HepG2 (cell line): Measurements from ENCODE around the gene SNX15. TPM values are rescaled to one million over a fixed set of nuclear protein-coding genes. Genes with fewer than 3 reads are reported as not detected.

ENCODE experiments used
- CAMTA2 ChIP-seq: sonication (generic); formaldehyde crosslinking; IDR thresholded peaks from 2 replicates; pipeline ENCODE4 v1.4.0; 2020; ENCODE audit warnings: mild to moderate bottlenecking, missing genetic modification reagents, borderline replicate concordance
- GZF1 ChIP-seq: sonication (generic); formaldehyde crosslinking; IDR thresholded peaks from 2 replicates; pipeline ENCODE4 v1.5.1; 2020; ENCODE audit warnings: mild to moderate bottlenecking, missing genetic modification reagents
- HDAC6 ChIP-seq: fragments of 200-600 bp; sonication (generic); IDR thresholded peaks from 2 replicates; pipeline ENCODE4 v1.7.0; 2017; ENCODE audit warnings: mild to moderate bottlenecking, antibody characterized with exemption, low read length, low read depth
- PATZ1 ChIP-seq: sonication (generic); formaldehyde crosslinking; IDR thresholded peaks from 2 replicates; pipeline ENCODE4 v1.4.0; 2020; ENCODE audit warnings: missing genetic modification reagents
- RARG ChIP-seq: sonication (generic); formaldehyde crosslinking; IDR thresholded peaks from 2 replicates; pipeline ENCODE4 v1.4.0; 2020; ENCODE audit warnings: low read depth, mild to moderate bottlenecking, missing genetic modification reagents
- SNAI1 ChIP-seq: sonication (generic); formaldehyde crosslinking; IDR thresholded peaks from 2 replicates; pipeline ENCODE4 v1.5.0; 2020; ENCODE audit warnings: mild to moderate bottlenecking, missing genetic modification reagents, borderline replicate concordance
- THRA ChIP-seq: sonication (generic); formaldehyde crosslinking; IDR thresholded peaks from 2 replicates; pipeline ENCODE4 v1.4.0; 2020; ENCODE audit warnings: missing genetic modification reagents, borderline replicate concordance
- ZBTB20 ChIP-seq: sonication (generic); formaldehyde crosslinking; IDR thresholded peaks from 2 replicates; pipeline ENCODE4 v1.8.1; 2023; ENCODE audit warnings: missing genetic modification reagents, low read depth, mild to moderate bottlenecking, borderline replicate concordance
- ZC3H4 ChIP-seq: sonication (generic); formaldehyde crosslinking; IDR thresholded peaks from 2 replicates; pipeline ENCODE4 v1.4.0; 2020; ENCODE audit warnings: missing genetic modification reagents, borderline replicate concordance
- ZNF17 ChIP-seq: sonication (generic); formaldehyde crosslinking; IDR thresholded peaks from 2 replicates; pipeline ENCODE4 v1.5.0; 2020; ENCODE audit warnings: mild to moderate bottlenecking, missing genetic modification reagents
- ZNF335 ChIP-seq: sonication (generic); formaldehyde crosslinking; IDR thresholded peaks from 2 replicates; pipeline ENCODE4 v1.4.0; 2020; ENCODE audit warnings: missing genetic modification reagents
- ZNF7 ChIP-seq: IDR thresholded peaks from 2 replicates; pipeline ENCODE4 v1.6.1; 2016; ENCODE audit warnings: missing biosample characterization, missing genetic modification reagents
- ZNF749 ChIP-seq: sonication (generic); formaldehyde crosslinking; IDR thresholded peaks from 2 replicates; pipeline ENCODE4 v1.8.0; 2022; ENCODE audit warnings: mild to moderate bottlenecking, missing genetic modification reagents, moderate library complexity, borderline replicate concordance
- ZNF75D ChIP-seq: sonication (generic); formaldehyde crosslinking; IDR thresholded peaks from 2 replicates; pipeline ENCODE4 v1.8.1; 2023; ENCODE audit warnings: missing genetic modification reagents, mild to moderate bottlenecking, borderline replicate concordance
- ZNF780A ChIP-seq: sonication (generic); formaldehyde crosslinking; IDR thresholded peaks from 2 replicates; pipeline ENCODE4 v1.8.0; 2022; ENCODE audit warnings: mild to moderate bottlenecking, missing genetic modification reagents, moderate library complexity
- polyA plus RNA-seq, 8 experiments: library from polyadenylated mRNA; depleted of rRNA in 3 of 8; stranded (reverse) in 7 of 8; unstranded in 1 of 8; fragments of >200 nt; fragmentation: Illumina TruSeq in 4 of 8; extraction: Trizol in 4 of 8; gene quantifications; 2 replicates each; pipeline versions ENCODE4 v1.2.1 to v1.2.3, GENCODE V29; 2011 to 2016; ENCODE audit warnings: low read depth in 4 of 8, missing spikeins in 1 of 8, mixed read lengths in 1 of 8; ENCODE audit not compliant: insufficient read depth in 1 of 8
- total RNA-seq, 5 experiments: library from RNA; depleted of rRNA; stranded (reverse); fragments of >200 nt; fragmentation: Illumina TruSeq; extraction: Trizol; gene quantifications; 2 replicates each; pipeline ENCODE4 v1.2.3, GENCODE V29; 2016; ENCODE audit warnings: low read depth in 1 of 5
- TF ChIP-seq, protein P1 (sequence below): sonication (generic); formaldehyde crosslinking; IDR thresholded peaks from 2 replicates; pipeline ENCODE4 v1.9.0; 2022; ENCODE audit warnings: low read depth, missing genetic modification reagents
- TF ChIP-seq, protein P2 (sequence below), 2 experiments: IDR thresholded peaks; 2 replicates each; pipeline ENCODE4 v1.6.1; 2011 to 2012; ENCODE audit warnings: low read length in 2 of 2, borderline replicate concordance in 1 of 2, low read depth in 1 of 2, mild to moderate bottlenecking in 1 of 2, moderate library complexity in 1 of 2
- TF ChIP-seq, protein P3 (sequence below): sonication (generic); formaldehyde crosslinking; IDR thresholded peaks from 2 replicates; pipeline ENCODE4 v1.8.0; 2022; ENCODE audit warnings: mild to moderate bottlenecking, missing genetic modification reagents

Gene SNX15
- total and polyA plus RNA-seq, 2 of the 13 experiments (the other 11 are each of a cell fraction or from before 2014, with no cell fraction given), result 19.1 to 22.6 TPM

GRCh38 chr11:65083834-65084597, 56.8 kb downstream of the SNX15 start, which contains the start of the genes CDCA5 and ZFPL1 (continued):
- TF ChIP-seq THRA (peak; percentile 60), ZNF7 (no peak), ZC3H4 (no peak), SNAI1 (no peak), ZNF749 (CRISPR knock-in tag) (0 out of 2 replicates have a peak, but pooled peaks have one; percentile 65), ZNF17 (CRISPR knock-in tag) (no peak), CAMTA2 (no peak), HDAC6 (no peak), ZNF780A (CRISPR knock-in tag) (peak; percentile 76; the same call in 1 of the 2 replicates), RARG (no peak), ZNF335 (CRISPR knock-in tag) (peak; percentile 44; the same call in 1 of the 2 replicates), GZF1 (CRISPR knock-in tag) (no peak), ZNF75D (CRISPR knock-in tag) (no peak), PATZ1 (CRISPR knock-in tag) (peak; percentile 59), ZBTB20 (CRISPR knock-in tag) (no peak)
- TF ChIP-seq, protein P1, sequence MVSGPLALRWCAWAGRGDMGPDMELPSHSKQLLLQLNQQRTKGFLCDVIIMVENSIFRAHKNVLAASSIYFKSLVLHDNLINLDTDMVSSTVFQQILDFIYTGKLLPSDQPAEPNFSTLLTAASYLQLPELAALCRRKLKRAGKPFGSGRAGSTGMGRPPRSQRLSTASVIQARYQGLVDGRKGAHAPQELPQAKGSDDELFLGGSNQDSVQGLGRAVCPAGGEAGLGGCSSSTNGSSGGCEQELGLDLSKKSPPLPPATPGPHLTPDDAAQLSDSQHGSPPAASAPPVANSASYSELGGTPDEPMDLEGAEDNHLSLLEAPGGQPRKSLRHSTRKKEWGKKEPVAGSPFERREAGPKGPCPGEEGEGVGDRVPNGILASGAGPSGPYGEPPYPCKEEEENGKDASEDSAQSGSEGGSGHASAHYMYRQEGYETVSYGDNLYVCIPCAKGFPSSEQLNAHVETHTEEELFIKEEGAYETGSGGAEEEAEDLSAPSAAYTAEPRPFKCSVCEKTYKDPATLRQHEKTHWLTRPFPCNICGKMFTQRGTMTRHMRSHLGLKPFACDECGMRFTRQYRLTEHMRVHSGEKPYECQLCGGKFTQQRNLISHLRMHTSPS, result no peak
- TF ChIP-seq, protein P2, sequence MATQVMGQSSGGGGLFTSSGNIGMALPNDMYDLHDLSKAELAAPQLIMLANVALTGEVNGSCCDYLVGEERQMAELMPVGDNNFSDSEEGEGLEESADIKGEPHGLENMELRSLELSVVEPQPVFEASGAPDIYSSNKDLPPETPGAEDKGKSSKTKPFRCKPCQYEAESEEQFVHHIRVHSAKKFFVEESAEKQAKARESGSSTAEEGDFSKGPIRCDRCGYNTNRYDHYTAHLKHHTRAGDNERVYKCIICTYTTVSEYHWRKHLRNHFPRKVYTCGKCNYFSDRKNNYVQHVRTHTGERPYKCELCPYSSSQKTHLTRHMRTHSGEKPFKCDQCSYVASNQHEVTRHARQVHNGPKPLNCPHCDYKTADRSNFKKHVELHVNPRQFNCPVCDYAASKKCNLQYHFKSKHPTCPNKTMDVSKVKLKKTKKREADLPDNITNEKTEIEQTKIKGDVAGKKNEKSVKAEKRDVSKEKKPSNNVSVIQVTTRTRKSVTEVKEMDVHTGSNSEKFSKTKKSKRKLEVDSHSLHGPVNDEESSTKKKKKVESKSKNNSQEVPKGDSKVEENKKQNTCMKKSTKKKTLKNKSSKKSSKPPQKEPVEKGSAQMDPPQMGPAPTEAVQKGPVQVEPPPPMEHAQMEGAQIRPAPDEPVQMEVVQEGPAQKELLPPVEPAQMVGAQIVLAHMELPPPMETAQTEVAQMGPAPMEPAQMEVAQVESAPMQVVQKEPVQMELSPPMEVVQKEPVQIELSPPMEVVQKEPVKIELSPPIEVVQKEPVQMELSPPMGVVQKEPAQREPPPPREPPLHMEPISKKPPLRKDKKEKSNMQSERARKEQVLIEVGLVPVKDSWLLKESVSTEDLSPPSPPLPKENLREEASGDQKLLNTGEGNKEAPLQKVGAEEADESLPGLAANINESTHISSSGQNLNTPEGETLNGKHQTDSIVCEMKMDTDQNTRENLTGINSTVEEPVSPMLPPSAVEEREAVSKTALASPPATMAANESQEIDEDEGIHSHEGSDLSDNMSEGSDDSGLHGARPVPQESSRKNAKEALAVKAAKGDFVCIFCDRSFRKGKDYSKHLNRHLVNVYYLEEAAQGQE (IDR thresholded peaks at IDR 0.05; ENCODE audit: borderline replicate concordance in 1 of 2, low read depth in 1 of 2, low read length in 2 of 2), result no peak
- TF ChIP-seq, protein P3, sequence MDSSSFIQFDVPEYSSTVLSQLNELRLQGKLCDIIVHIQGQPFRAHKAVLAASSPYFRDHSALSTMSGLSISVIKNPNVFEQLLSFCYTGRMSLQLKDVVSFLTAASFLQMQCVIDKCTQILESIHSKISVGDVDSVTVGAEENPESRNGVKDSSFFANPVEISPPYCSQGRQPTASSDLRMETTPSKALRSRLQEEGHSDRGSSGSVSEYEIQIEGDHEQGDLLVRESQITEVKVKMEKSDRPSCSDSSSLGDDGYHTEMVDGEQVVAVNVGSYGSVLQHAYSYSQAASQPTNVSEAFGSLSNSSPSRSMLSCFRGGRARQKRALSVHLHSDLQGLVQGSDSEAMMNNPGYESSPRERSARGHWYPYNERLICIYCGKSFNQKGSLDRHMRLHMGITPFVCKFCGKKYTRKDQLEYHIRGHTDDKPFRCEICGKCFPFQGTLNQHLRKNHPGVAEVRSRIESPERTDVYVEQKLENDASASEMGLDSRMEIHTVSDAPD, result peak; percentile 58; the same call in 1 of the 2 replicates
